ENCODE results near the gene DTX3L.

DTX3L gene

GRCh38 chr3:122602011-122602710 lies 38.0 kb downstream of the DTX3L start:
- no peak overlapping the region for H3K4me3 ChIP-seq
- H3K9me3 ChIP-seq (ENCODE audit: low read depth, low read length): no peaks in the 10 kb centered on the region
- no peaks in the 10 kb centered on the region for H3K36me3 ChIP-seq (ENCODE audit: insufficient read depth, low read length)
- no peak overlapping the region for H3K9ac ChIP-seq (ENCODE audit: insufficient read length)
- TF ChIP-seq POLR2AphosphoS5 (IDR thresholded peaks at IDR 0.05; ENCODE audit: borderline replicate concordance, low read depth, low read length) (no peak), EZH2 (IDR thresholded peaks at IDR 0.05) (no peak)
- DNase-seq (ENCODE audit: low read depth, low spot score): no peak
- no peak overlapping the region for H3K27ac ChIP-seq

GRCh38 chr3:122603056-122603455 lies 38.9 kb downstream of the DTX3L start:
- Histone ChIP-seq H3K9me3 (ENCODE audit: low read depth, low read length) (no peaks in the 10 kb centered on the region), H3K36me3 (ENCODE audit: insufficient read depth, low read length) (no peaks in the 10 kb centered on the region), H3K4me3 (no peak overlapping the region), H3K9ac (ENCODE audit: insufficient read length) (no peak overlapping the region), H3K27ac (no peak overlapping the region)
- TF ChIP-seq EZH2 (IDR thresholded peaks at IDR 0.05): no peak
- no peak for TF ChIP-seq FOXP2 (optimal IDR thresholded peaks at IDR 0.05; ENCODE audit: control extremely low read depth, extremely low read length, insufficient read depth)
- no peak for TF ChIP-seq POLR2AphosphoS5 (IDR thresholded peaks at IDR 0.05; ENCODE audit: borderline replicate concordance, low read depth, low read length)
- DNase-seq (ENCODE audit: low read depth, low spot score): no peak

- no peak overlapping the region for H3K4me3 ChIP-seq
- H3K27ac ChIP-seq: no peak overlapping the region
- H3K9me3 ChIP-seq (ENCODE audit: low read depth, low read length): no peaks in the 10 kb centered on the region
- H3K36me3 ChIP-seq (ENCODE audit: insufficient read depth, low read length): no peaks in the 10 kb centered on the region
- DNase-seq (ENCODE audit: low read depth, low spot score): no peak
- no peak overlapping the region for H3K9ac ChIP-seq (ENCODE audit: insufficient read length)
- TF ChIP-seq FOXP2 (optimal IDR thresholded peaks at IDR 0.05; ENCODE audit: control extremely low read depth, extremely low read length, insufficient read depth) (no peak), EZH2 (IDR thresholded peaks at IDR 0.05) (no peak), POLR2AphosphoS5 (IDR thresholded peaks at IDR 0.05; ENCODE audit: borderline replicate concordance, low read depth, low read length) (no peak)
Observed at GRCh38 chr3:122606330-122606729, 42.2 kb downstream of the DTX3L start.

DNA sequence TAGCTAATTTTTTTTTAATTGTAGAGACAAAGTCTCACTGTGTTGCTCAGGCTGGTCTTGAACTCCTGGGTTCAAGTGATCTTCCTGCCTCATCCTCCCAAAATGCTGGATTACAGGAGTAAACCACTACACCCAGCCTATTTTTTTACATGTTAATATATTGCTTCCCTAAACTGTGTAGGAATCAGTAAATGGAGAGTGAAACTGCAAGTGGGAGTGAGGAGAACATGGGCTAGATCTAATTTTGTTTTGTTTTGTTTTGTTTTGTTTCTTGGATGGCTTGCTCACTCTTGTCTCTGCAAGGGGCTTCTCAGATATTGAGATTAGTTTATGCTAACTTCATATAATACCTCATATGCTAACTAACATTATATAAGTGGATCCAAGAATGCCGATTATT lies 44.8 kb downstream of the DTX3L start:
- no peaks in the 10 kb centered on the region for H3K9me3 ChIP-seq (ENCODE audit: low read depth, low read length)
- no peak overlapping the region for H3K9ac ChIP-seq (ENCODE audit: insufficient read length)
- H3K4me3 ChIP-seq: no peak overlapping the region
- DNase-seq (ENCODE audit: low read depth, low spot score): no peak
- no peaks in the 10 kb centered on the region for H3K36me3 ChIP-seq (ENCODE audit: insufficient read depth, low read length)
- TF ChIP-seq EZH2 (IDR thresholded peaks at IDR 0.05) (no peak), FOXP2 (optimal IDR thresholded peaks at IDR 0.05; ENCODE audit: control extremely low read depth, extremely low read length, insufficient read depth) (no peak), POLR2AphosphoS5 (IDR thresholded peaks at IDR 0.05; ENCODE audit: borderline replicate concordance, low read depth, low read length) (no peak)
- H3K27ac ChIP-seq: no peak overlapping the region

- no peak for DNase-seq (ENCODE audit: low read depth, low spot score)
- Histone ChIP-seq H3K27ac (no peak overlapping the region), H3K9ac (ENCODE audit: insufficient read length) (no peak overlapping the region), H3K9me3 (ENCODE audit: low read depth, low read length) (no peaks in the 10 kb centered on the region), H3K36me3 (ENCODE audit: insufficient read depth, low read length) (no peaks in the 10 kb centered on the region), H3K4me3 (no peak overlapping the region)
- no peak for TF ChIP-seq FOXP2 (optimal IDR thresholded peaks at IDR 0.05; ENCODE audit: control extremely low read depth, extremely low read length, insufficient read depth)
- no peak for TF ChIP-seq EZH2 (IDR thresholded peaks at IDR 0.05)
- TF ChIP-seq POLR2AphosphoS5 (IDR thresholded peaks at IDR 0.05; ENCODE audit: borderline replicate concordance, low read depth, low read length): no peak
Observed at GRCh38 chr3:122609798-122610559, 45.8 kb downstream of the DTX3L start.

- no peak overlapping the region for H3K9ac ChIP-seq (ENCODE audit: insufficient read length)
- TF ChIP-seq EZH2 (IDR thresholded peaks at IDR 0.05): no peak
- no peak for TF ChIP-seq POLR2AphosphoS5 (IDR thresholded peaks at IDR 0.05; ENCODE audit: borderline replicate concordance, low read depth, low read length)
- no peak for TF ChIP-seq FOXP2 (optimal IDR thresholded peaks at IDR 0.05; ENCODE audit: control extremely low read depth, extremely low read length, insufficient read depth)
- no peak overlapping the region for H3K4me3 ChIP-seq
- no peak for DNase-seq (ENCODE audit: low read depth, low spot score)
- H3K9me3 ChIP-seq (ENCODE audit: low read depth, low read length): no peaks in the 10 kb centered on the region
- no peaks in the 10 kb centered on the region for H3K36me3 ChIP-seq (ENCODE audit: insufficient read depth, low read length)
- no peak overlapping the region for H3K27ac ChIP-seq
Observed at GRCh38 chr3:122612696-122613095, 48.6 kb downstream of the DTX3L start.

DNA sequence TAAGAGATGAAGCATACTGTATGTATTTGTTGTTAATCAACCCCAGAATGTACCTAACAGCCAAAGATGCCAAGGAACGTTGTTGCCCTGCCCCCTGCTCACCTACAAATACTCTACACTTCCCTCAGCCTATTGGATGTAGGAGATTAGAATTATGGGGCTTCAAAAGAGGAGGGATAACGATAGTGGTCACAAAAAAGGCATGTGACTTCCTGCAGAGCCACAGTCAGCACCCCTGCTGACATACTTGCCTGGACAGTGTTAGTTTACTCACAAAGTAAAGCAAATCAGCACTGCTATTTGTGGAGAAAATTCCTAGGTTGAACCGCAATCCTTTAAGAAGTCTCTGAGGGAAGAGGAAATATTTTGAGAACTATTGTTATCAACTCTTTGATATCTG lies 51.2 kb downstream of the DTX3L start:
- H3K36me3 ChIP-seq (ENCODE audit: insufficient read depth, low read length): no peaks in the 10 kb centered on the region
- no peak for TF ChIP-seq FOXP2 (optimal IDR thresholded peaks at IDR 0.05; ENCODE audit: control extremely low read depth, extremely low read length, insufficient read depth)
- no peak for TF ChIP-seq POLR2AphosphoS5 (IDR thresholded peaks at IDR 0.05; ENCODE audit: borderline replicate concordance, low read depth, low read length)
- TF ChIP-seq EZH2 (IDR thresholded peaks at IDR 0.05): no peak
- no peak overlapping the region for H3K27ac ChIP-seq
- H3K9ac ChIP-seq (ENCODE audit: insufficient read length): no peak overlapping the region
- no peak overlapping the region for H3K4me3 ChIP-seq
- no peaks in the 10 kb centered on the region for H3K9me3 ChIP-seq (ENCODE audit: low read depth, low read length)
- DNase-seq (ENCODE audit: low read depth, low spot score): no peak

- no peak for DNase-seq (ENCODE audit: low read depth, low spot score)
- Histone ChIP-seq H3K36me3 (ENCODE audit: insufficient read depth, low read length) (no peaks in the 10 kb centered on the region), H3K4me3 (no peak overlapping the region), H3K9ac (ENCODE audit: insufficient read length) (no peak overlapping the region), H3K27ac (no peak overlapping the region), H3K9me3 (ENCODE audit: low read depth, low read length) (no peaks in the 10 kb centered on the region)
- TF ChIP-seq FOXP2 (optimal IDR thresholded peaks at IDR 0.05; ENCODE audit: control extremely low read depth, extremely low read length, insufficient read depth): no peak
- no peak for TF ChIP-seq POLR2AphosphoS5 (IDR thresholded peaks at IDR 0.05; ENCODE audit: borderline replicate concordance, low read depth, low read length)
- TF ChIP-seq EZH2 (IDR thresholded peaks at IDR 0.05): no peak
Observed at GRCh38 chr3:122618614-122619013, 54.5 kb downstream of the DTX3L start.

Measured in SK-N-MC (cell line).